Muscle of arm (tissue), 12 donors: ENCODE results near the gene FOXP4. TPM values are rescaled to one million over a fixed set of nuclear protein-coding genes. Genes with fewer than 3 reads are reported as not detected.

Source experiments
- DNase-seq: peaks from one replicate; pipeline ENCODE4 v3.0.0-alpha.2; 2013
- polyA plus RNA-seq, 12 donors: library from polyadenylated mRNA; unstranded; fragments of 120-200 nt; gene quantifications; one replicate each; pipeline ENCODE4 v1.2.1, GENCODE V29; 2013; ENCODE audit not compliant: insufficient read length in 12 of 12

FOXP4 gene
- polyA plus RNA-seq, 12 donors: 9.1 to 30.8 (median 12.4) TPM; not detected in 1

DNA sequence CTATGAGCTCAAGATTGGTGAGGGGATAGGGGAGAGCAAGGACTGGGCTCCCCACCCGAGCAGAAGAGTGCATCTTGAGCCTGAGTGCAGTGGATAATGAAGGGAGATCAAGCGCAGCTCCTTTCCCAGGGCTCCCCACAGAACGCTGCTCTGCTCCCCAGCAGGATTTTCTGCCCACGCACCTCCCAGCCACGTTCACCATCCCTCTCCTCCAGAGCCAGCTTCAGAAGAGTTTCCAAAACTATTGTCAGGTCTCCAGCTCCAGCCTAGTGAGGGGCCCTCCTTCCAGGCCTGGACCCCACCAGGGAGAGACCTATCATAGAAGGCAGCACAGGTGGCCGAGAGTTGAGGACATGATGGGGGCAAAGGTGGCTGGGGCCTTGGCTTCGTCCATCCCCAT is 34.5 kb downstream of the FOXP4 start:
- DNase-seq: no peak

DNA sequence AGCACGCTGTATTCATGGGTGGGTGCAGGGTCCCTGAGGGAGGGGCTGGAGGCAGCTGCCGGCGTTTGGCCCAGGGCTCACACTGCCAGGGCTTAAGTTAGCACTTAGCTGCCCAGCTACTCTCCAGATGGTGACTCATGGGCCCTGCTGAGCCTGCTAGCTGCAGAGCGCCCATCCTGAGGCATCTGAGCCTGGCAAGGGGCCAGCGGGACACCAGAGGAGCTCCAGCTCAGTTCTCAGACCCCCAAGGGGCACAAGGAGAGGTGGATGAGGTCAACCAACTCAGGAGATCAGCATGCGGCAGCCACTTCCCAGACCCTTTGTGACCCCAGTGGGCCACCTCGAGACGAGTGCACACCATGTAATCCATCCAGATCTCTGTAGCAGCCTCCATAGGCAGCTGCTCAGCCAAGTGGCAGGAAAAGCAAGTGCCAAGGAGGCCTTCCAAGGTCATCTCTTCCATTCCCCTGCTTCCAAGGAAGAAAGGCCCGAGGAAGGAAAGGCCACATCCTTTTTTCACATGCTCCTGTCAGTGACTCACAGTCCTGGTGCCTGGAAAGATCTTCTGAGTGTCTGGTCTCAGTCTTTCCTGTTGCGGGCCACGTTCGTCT is 35.3 kb downstream of the FOXP4 start:
- no peak for DNase-seq

DNA sequence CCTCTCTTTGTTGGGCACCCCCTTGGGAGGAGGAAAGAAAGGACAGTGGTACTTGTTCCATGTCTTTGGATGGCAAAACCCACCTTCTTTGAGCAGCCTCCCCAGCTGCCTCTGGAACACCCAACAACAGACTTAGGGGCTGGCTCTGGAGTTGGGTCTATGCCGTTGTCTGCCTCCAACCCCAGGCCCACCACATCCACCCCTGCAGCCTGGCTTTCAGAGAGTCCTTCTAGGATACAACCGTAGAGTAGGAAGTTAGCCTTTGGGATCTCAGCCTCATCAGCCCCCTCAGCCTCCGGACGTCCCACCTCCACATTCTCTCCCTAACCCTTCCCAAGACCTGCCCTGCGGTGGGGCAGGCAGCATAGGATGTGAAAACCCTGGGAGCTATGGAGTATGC is 36.4 kb downstream of the FOXP4 start:
- no peak for DNase-seq

DNA sequence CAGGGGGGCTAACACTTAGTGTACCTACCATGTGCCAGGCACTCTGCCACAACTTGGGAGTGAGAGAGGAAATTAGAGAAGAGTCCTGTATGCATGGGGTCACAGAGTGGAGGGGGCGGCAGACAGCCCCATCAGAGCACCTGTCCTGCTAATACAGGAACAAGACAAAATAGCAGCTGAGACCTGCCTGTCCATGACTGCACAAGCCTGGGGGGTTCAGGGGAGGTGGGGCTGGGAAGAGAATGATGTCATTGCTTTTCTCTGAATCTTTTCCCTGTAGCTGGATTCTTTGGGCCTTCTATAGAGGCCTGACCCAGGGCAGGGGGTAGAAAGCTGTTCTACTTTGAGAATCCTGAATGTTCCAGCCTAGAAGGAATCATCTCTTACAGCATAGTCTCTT is 37.4 kb downstream of the FOXP4 start:
- no peak for DNase-seq

DNA sequence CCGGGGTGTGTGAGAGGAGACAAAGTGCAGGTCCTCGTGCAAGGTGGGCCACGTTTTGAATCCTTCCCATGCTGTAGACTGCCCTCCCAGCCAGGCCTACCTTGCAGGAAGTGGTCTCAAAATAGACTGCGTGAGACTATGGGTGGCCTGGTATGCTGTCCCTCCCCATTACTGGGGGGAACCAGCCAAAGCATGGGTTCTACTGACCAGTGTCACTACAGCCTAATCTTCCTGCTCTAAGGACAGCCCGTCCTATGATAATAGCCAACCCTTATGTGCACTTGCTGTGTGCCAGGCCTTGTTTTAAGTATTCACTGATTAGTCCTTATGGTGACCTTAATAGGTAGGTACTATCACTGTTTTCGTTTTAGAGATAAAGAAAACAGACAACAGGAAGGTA is 38.0 kb downstream of the FOXP4 start:
- no peak for DNase-seq

DNA sequence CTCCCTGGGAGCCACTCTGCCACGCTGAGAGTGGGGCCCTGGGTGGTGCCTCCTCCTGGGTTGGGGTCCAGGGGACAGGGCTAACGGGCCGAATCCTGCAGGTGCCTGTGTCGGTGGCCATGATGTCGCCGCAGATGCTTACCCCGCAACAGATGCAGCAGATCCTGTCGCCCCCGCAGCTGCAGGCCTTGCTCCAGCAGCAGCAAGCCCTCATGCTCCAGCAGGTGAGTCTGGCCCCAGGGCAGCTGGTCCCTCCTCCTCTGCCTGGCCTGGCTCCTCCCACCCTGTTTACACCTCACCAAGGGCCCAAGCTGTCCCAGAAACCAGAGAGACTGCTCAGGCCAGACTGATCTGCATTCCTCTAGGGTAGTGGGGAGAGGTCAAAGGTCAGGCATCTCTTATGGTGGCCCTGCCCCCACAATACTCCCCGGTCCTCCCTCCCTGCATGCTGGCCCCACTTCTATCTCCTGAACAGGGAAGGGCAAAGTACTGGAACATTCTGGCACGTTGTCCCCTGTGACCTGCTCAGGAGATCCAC is 38.6 kb downstream of the FOXP4 start:
- no peak for DNase-seq

DNA sequence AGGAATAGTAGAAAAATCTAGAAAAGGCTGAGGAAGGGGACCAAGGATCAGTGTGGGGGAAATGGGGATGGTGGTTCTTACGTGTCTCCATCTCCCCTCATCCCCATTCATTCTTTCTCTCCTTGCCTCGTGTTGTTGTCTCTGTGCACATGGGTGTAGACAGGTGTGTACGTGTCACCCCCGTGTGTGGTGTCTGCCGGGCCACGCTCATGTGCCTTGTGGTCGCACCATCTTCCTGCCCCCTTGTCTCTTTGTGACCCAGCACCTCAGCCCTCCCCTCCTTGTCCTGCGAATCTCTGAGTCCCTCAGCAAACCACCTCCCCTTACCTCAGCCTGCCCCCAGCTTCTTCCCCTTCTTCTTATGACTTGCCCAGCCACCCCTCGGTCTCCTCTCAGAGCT is 39.4 kb downstream of the FOXP4 start:
- no peak for DNase-seq

DNA sequence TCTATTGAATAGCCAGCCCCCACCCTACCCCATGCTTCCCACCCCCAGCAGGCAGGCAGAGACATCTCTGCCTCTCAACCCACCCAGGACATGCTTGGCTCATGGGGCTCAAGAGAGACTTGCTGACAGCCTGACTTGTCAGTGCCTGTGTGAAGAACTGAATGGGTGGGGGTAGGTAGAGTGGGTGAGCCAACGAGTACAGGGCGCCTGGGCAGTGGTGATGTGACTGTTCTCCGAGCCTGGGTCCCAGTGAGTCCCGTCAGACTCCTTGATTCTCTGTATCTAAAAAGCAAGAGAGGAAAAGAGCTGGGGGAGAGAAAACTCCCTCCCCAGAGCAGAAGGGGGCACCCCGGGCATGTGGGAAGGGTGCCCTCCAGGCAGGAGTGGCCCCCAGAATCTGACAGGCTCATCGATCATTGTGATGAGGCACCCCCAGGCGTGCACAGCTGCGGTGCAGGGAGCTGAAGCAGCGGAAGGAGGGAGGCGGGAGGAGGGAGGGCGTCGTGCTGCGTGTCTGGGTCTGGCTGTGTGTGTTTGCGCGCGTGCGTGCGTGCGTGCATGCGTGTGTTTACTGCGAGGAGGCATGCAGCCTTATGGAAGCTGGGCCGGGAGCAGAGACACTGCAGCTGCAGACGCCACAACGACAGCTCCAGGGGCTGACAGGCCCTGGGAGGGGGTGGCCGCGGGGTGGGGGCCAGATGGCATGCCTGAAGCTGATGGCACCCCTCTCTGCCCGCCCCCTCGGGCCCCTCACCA is 40.2 kb downstream of the FOXP4 start:
- DNase-seq: no peak

DNA sequence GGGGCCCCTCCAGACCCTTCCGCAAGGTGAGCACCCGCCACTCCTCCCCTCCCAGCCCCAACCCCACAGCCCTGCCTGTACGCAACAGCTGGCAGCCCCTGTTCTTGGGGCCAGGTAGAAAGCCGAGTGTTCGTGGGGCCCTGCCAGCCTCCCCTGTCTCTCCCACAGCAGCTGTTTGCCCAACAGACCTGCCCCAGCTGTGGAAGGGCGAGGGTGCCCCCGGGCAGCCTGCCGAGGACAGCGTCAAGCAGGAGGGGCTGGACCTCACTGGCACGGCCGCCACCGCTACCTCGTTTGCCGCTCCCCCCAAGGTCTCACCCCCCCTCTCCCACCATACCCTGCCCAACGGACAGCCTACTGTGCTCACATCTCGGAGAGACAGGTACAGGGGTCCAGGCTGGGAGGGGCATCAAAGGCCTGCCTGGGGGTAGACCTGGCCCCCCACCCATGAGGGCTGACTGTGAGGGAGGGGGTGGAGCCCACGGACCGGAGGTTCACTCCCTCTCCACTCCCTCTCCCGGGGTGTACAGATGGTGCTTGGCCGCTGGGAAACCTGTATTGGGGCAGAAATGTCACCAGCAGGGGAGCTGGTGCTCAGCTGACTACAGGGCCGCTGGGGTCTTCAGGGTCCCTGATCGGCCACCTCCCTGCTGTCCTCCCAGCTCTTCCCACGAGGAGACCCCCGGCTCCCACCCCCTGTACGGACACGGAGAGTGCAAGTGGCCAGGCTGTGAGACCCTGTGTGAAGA is 41.1 kb downstream of the FOXP4 start:
- no peak for DNase-seq

DNA sequence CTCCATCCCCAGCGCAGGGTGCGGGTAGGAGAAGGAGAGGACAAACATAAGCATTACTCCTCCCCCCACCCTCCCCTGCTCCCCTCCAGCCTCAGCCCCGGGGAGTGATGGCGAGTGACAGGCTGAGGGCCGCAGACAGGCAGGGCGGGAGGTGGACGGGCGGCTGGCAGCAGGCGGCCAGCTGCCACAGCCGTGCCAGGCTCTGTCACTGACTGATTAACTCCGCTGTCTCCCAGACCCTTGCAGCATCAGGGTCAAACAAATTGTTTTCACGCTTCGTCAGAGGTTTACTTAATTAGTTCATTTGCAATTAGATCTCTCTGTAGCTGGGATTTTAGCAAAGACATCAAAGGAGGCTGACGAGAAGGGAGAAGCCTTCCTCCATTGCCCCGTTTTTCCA is 41.9 kb downstream of the FOXP4 start:
- no peak for DNase-seq

DNA sequence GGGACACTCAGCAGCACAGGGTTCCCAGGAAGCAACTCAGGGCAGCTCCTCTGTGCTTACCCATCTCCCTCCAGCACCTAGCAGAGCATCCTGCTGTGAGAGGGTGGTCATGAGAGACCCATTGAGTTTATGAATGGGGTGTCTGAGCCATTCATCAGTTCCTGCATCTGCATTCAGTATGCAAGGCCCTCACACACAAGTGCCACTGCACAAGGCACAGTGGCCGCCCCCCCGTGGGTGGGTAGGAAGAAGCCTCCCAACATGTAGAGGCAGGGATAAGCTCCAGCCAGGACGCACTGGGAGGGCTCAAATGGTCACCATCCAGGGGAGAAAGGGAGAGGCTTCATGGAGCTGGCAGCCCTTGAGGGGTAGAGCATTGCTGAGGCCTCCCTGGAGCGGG is 43.0 kb downstream of the FOXP4 start:
- no peak for DNase-seq

DNA sequence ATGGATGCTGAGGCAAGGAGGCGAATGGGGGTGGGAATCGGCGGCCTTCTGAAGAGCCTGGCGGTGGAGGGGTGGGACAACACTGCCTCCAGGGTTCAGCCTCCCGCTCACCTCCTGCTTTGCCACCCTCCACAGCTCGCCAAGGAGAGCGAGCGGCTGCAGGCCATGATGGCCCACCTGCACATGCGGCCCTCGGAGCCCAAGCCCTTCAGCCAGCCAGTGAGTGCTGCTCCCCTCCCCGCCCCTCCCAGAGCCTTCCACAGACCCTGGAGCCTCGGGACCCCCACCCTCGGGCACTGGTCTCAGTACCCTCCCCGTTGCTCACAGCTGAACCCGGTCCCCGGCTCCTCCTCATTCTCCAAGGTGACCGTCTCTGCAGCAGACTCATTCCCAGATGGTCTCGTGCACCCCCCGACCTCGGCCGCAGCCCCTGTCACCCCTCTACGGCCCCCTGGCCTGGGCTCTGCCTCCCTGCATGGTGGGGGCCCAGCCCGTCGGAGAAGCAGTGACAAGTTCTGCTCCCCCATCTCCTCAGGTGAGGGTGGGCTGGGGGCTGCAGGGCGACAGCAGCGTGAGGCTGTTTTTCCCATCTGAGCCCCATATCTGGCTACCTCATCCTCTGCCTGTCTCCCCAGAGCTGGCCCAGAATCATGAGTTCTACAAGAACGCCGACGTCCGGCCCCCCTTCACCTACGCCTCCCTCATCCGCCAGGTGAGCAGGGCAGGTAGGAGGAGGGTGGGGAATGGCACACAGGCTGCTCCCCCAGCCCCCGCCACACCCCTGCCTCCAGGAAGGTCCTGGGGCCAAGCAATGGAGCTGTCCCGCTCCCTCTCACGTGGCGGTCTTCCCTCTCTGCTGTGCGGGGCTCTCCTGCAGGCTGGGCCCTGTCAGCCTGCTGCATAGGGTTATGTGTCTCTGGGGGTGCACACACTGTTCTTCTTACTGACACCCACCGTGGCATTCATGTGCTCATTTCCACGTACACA is 43.7 kb downstream of the FOXP4 start:
- no peak for DNase-seq

DNA sequence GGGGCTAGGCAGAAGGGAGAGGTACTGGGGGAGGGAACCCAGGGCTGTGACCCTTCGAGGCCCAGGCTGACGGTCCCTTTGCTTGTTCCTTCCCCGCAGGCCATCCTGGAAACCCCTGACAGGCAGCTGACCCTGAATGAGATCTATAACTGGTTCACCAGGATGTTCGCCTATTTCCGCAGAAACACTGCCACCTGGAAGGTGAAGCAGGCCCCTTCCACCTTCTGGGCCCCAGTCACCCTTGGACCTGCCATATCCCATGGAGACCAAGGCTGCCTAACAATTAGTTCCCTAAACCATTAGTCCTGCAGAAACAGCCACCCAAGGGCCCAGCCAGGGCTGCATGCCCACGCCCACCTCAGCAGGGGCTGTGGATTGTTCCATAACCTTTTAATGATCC is 44.9 kb downstream of the FOXP4 start:
- DNase-seq: no peak

DNA sequence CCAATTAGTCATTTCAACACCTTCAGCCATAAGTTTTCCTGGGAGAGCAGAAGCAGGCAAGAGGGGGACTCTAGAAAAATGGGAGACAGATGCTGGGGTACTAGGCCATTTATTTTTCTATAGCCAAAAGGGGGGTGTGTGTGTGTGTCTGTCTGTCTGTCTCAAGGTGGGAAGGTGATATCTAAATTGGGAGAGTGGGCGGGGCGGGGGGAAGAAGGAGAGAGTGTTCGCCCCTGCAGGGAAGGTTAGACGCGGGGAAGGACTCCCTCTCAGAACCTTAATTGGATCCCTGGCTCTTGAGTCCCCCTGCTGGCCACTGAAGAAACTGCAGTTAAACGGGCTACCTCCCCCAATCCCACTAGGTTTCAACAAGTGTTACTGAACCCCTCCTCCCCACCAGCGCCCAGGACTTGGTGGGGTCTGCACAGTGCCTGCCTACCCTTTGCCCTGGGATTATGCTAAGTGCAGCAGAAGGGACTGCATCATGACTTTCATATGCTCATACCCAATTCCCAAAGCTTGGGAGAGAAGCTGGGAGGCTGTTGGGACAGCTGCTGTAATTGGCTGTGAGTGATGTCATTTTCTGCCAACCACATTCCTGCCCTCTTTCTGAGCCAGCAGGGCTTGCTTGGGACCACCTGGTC is 45.8 kb downstream of the FOXP4 start:
- DNase-seq: peak; percentile 77

DNA sequence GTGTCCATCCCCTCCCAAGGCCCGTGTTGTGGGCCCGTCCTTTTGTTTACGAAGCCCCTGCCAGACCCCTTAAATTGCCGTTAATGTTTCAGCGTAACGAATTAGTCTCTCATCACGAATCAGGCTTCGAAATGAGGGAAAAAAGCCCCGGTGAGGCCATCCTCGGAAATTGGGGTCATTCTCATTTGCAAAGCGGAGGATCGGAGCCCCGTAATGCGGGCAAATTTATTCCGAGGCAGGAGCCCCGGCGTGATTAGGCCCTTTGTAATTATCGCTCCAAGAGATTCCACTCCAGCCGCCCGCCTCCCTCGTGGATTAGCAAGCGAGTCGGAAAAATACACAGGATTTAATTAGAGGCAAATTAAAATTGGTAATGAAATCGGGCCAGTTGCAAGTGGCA is 47.2 kb downstream of the FOXP4 start:
- no peak for DNase-seq

DNA sequence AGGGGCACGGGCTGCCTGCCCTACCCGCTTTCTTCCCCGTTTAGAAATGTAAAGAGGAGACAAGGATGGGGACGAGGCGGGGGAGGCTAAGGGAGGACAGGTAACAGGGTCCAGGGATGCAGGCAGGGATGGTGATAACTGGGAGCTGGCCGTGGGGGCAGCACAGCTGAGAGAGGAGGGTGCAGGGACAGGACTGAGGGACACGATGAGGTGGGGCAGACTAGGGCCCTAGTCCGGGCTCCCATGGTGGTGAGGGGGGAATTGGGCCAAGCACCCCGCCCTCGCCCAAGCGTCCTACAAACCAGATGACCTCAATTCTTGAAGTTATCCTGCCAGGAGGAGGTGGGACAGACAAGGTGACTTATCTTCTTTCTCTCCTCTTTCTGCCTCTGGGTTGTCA is 47.7 kb downstream of the FOXP4 start:
- no peak for DNase-seq

DNA sequence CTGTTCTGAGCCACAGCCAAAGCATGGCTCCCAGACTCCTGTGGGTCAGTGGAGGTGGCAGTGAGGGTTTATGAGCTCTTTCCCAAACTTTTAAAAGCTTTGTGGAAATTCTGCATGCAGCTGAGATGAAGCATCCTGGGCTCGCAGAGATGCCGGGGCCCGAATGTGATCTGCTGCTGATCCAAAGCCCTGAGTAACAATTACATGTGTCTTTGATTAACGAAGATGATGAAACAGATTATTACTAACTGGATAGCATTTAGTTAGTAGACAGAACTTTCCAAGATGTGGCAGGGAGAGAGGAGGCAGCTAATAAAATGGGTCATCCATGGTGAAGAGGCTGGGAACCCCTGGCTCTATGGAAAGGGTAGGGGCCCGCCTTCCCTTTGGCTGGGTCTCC is 48.1 kb downstream of the FOXP4 start:
- DNase-seq: no peak

DNA sequence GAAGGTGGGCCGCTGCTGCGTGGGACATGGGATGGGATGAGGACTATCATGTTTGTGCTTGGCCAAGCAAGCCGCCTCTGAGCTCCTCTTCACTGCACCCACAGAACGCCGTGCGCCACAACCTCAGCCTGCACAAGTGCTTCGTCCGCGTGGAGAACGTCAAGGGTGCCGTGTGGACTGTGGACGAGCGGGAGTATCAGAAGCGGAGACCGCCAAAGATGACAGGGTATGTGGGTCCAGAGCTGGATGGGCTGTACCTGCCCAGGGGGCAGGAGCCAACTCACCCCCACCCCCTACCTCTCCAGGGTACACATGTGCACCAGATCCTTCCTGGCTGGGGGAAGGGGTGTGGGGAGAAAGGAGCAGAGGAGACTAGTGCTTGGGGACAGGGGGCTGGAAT is 48.6 kb downstream of the FOXP4 start:
- no peak for DNase-seq

DNA sequence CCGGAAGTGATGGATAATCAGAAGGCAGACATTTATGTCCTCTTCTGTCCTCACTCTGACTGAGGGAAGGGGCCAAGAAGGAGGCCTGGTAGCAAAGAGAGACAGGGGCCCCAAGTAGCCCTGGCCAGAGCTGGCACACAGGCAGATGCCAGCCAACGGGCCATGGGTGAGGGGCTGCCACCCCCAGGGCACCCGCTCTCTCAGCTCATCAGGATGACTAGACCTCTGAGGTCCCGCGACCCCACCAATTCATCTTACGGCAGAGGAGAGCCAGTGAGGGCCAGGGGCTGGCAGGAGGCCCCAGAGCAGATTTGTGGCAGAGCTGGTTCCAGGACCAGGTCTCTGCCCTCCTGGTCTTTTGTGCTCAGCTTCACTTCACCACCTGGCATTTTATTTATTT is 49.0 kb downstream of the FOXP4 start:
- no peak for DNase-seq

DNA sequence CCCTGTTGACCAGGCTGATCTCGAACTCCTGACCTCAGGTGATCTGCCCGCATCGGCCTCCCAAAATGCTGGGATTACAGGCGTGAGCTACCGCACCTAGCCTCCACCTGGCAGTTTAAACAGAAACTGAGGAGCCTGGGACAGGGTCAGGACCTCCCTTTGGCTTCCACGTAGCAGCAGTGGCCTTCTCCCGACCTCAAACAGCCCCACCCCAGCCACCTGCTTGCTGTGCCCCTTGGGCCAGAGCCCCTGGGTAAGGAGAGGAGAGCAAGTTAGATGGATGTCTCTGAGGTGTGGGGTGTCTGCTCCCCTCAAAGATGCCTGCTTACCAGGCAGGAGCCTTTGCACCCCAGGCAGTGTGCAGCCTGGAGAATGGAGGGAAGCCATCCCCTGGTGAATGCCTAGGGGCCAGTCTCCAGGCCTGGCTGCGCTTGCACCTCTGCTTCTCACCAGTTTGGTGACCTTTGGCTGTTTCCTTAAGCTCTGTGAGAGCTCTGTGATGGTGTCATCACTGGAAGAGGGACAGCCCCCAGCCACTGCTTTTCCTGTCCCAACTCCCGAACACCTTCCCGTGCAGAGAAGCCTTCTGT is 50.0 kb downstream of the FOXP4 start:
- no peak for DNase-seq

DNA sequence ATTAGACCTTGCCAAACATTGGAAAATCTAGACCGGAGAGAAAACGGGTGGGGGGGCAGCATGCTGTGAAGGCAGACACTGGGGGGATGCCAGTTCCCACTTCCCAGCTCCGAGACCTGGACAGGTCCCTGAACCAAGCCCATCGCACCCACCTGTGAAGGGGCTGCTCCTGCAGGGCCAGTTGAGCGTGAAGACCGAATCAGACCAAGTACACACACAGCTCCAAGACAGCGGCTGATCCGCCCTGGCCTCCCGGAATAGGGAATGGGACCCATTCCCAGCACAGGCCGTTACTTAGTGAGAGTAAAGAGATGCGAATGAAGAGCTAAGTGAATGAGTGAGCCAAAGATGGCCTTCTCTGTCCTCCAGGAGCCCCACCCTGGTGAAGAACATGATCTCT is 50.6 kb downstream of the FOXP4 start:
- no peak for DNase-seq
